DND-41 (cell line): ENCODE data around the gene ATP6V0B.

Experiments used
- ATAC-seq: fragments of 200-7000 bp; cut with Tn5 transposase; 3 replicates; pipeline ENCODE4 v1.9.1; 2021; ENCODE audit warnings: low read depth; ENCODE audit not compliant: insufficient read depth
- DNase-seq: peaks from one replicate; pipeline ENCODE4 v3.0.0-alpha.2; 2020
- H2AFZ ChIP-seq: 2 replicates; pipeline ENCODE4 v1.6.0; 2012; ENCODE audit warnings: low read depth, low read length
- H3K27ac ChIP-seq: 2 replicates; pipeline ENCODE4 v1.5.1; 2012; ENCODE audit warnings: low read length, inconsistent platforms
- H3K27me3 ChIP-seq: fragments of 200-600 bp; sonication (generic); 2 replicates; pipeline ENCODE4 v1.6.0; 2012; ENCODE audit warnings: low read length, mild to moderate bottlenecking, inconsistent platforms; ENCODE audit not compliant: insufficient read depth, poor library complexity
- H3K36me3 ChIP-seq: 2 replicates; pipeline ENCODE4 v1.5.1; 2012; ENCODE audit warnings: low read length, inconsistent platforms; ENCODE audit not compliant: insufficient read depth
- H3K4me1 ChIP-seq: 2 replicates; pipeline ENCODE4 v1.5.1; 2012; ENCODE audit warnings: mild to moderate bottlenecking, low read length; ENCODE audit not compliant: insufficient read depth
- H3K4me2 ChIP-seq: 2 replicates; pipeline ENCODE4 v1.6.0; 2012; ENCODE audit warnings: mild to moderate bottlenecking, moderate library complexity, low read length, inconsistent platforms; ENCODE audit not compliant: insufficient read depth
- H3K4me3 ChIP-seq, 2 experiments: fragments of 200-600 bp in 1 of 2; shearing (Covaris generic) in 1 of 2; 2 replicates each; pipeline ENCODE4 v1.5.1; 2012 to 2016; ENCODE audit warnings: inconsistent platforms in 2 of 2, low read length in 2 of 2, mild to moderate bottlenecking in 2 of 2, low read depth in 1 of 2, moderate library complexity in 1 of 2
- H3K79me2 ChIP-seq: 2 replicates; pipeline ENCODE4 v1.6.0; 2012; ENCODE audit warnings: low read length, inconsistent platforms; ENCODE audit not compliant: insufficient read depth
- H3K9ac ChIP-seq: 2 replicates; pipeline ENCODE4 v1.6.0; 2012; ENCODE audit warnings: low read depth, mild to moderate bottlenecking, inconsistent platforms, low read length, moderate library complexity
- H3K9me3 ChIP-seq: 2 replicates; pipeline ENCODE4 v1.5.1; 2012; ENCODE audit warnings: low read length, moderate library complexity, mild to moderate bottlenecking, inconsistent platforms; ENCODE audit not compliant: insufficient read depth, severe bottlenecking
- H4K20me1 ChIP-seq: 2 replicates; pipeline ENCODE4 v1.6.0; 2012; ENCODE audit warnings: low read length; ENCODE audit not compliant: insufficient read depth
- EZH2 ChIP-seq: IDR thresholded peaks from 3 replicates; pipeline ENCODE4 v1.6.1; 2012; ENCODE audit warnings: borderline replicate concordance, low read depth, mild to moderate bottlenecking, moderate library complexity, low read length, inconsistent platforms; ENCODE audit not compliant: severe bottlenecking
- TF ChIP-seq, protein P1 (sequence below): IDR thresholded peaks from 2 replicates; pipeline ENCODE4 v1.5.1; 2012; ENCODE audit warnings: borderline replicate concordance, low read length, moderate library complexity, mild to moderate bottlenecking; ENCODE audit not compliant: poor library complexity, severe bottlenecking; ENCODE audit errors: extremely low read depth

The ATP6V0B gene

DNA sequence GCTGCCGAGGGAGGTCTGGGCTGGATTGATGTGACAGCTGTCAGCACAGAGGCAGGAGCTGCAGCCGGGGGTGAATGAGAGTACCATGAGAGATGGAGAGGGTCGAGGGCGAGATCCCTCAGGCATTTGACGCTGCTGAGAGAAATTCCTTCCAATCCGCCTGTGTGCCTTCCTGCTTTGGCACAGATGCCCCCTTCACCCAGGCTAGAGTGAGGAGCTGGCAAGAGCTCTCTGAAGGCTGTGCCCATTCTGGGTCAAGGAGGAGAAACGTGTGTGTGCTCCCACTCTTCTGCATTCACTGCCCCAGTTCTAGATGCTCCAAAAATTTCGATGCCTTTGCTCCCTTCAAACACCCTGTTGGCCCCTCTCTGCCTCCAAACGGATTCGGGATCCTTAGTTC lies 36.4 kb upstream of the ATP6V0B start:
- no peaks in the 10 kb centered on the region for H3K27me3 ChIP-seq
- no peaks in the 10 kb centered on the region for H4K20me1 ChIP-seq
- DNase-seq (no peak), ATAC-seq (no peak)
- no peaks in the 10 kb centered on the region for H3K79me2 ChIP-seq
- H3K4me3 ChIP-seq = no peak overlapping the region
- H3K9ac ChIP-seq = no peak overlapping the region
- TF ChIP-seq EZH2 = no peak
- TF ChIP-seq, protein P1, sequence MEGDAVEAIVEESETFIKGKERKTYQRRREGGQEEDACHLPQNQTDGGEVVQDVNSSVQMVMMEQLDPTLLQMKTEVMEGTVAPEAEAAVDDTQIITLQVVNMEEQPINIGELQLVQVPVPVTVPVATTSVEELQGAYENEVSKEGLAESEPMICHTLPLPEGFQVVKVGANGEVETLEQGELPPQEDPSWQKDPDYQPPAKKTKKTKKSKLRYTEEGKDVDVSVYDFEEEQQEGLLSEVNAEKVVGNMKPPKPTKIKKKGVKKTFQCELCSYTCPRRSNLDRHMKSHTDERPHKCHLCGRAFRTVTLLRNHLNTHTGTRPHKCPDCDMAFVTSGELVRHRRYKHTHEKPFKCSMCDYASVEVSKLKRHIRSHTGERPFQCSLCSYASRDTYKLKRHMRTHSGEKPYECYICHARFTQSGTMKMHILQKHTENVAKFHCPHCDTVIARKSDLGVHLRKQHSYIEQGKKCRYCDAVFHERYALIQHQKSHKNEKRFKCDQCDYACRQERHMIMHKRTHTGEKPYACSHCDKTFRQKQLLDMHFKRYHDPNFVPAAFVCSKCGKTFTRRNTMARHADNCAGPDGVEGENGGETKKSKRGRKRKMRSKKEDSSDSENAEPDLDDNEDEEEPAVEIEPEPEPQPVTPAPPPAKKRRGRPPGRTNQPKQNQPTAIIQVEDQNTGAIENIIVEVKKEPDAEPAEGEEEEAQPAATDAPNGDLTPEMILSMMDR = no peak
- no peaks in the 10 kb centered on the region for H3K4me1 ChIP-seq
- H3K36me3 ChIP-seq = no peaks in the 10 kb centered on the region
- no peaks in the 10 kb centered on the region for H3K9me3 ChIP-seq
- no peak overlapping the region for H3K4me2 ChIP-seq
- no peak overlapping the region for H2AFZ ChIP-seq
- no peak overlapping the region for H3K27ac ChIP-seq

DNA sequence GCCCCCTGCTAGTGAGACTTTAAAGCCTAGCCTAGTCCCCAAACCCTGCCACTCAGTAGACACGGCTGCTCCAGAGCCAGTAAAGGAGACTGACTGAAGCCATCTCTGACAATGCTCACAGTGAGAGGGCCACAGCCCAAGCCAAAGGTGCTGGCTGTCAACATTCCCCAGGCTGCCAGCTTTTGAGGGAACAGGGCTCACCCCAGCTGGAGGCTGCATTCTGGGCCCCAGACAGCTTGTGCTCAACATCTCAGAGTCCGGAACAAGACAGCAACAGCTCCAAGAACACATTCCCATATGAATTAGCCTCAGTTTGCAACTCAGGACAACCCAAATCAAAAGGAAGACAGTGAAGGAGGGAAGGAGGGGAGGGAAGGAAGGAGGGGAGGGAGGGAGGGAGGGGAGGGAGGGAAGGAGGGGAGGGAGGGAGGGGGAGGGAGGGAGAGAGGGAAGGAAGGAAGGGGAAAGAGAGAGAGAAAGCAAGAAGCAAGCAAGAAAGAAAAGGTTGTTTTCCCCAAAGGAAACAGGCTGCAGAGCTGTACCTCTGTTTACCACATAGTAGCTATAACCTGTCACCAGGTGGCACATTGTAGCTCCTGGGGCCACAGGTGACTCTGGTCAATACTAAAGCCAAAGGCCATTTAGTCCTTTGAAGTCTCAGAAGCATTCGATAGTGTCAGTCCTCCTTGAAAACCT lies 35.7 kb upstream of the ATP6V0B start:
- Histone ChIP-seq H2AFZ (no peak overlapping the region), H3K4me3 (no peak overlapping the region), H3K27ac (no peak overlapping the region), H3K4me2 (no peak overlapping the region), H3K79me2 (no peaks in the 10 kb centered on the region), H3K4me1 (no peaks in the 10 kb centered on the region), H4K20me1 (no peaks in the 10 kb centered on the region), H3K27me3 (no peaks in the 10 kb centered on the region), H3K9me3 (no peaks in the 10 kb centered on the region), H3K36me3 (no peaks in the 10 kb centered on the region), H3K9ac (no peak overlapping the region)
- TF ChIP-seq, protein P1 = no peak
- TF ChIP-seq EZH2 = no peak
- ATAC-seq (no peak), DNase-seq (no peak)

DNA sequence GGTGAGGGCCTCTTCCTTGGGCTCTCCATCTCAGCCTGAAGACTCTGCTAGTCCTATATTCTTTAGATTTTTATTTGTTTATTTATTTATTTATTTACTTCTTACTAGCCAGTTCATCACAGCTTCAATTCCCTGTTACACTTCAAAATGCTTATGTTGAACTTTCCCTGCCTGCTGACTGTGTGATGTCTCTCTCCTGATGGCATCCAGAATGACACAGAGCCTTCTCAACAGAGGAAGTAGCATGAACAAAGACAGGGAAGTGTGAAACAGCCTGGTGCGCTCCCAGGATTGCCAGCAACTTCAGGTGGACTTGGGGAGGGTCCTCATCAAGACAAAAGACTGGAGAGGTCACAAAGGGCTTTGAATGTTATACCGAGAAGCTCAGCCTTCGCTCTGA lies 32.3 kb upstream of the ATP6V0B start:
- ATAC-seq (no peak), DNase-seq (no peak)
- peaks cover 26% of the 10 kb centered on the region for H3K79me2 ChIP-seq
- H3K4me3 ChIP-seq = no peak overlapping the region
- H3K27ac ChIP-seq = no peak overlapping the region
- H3K9me3 ChIP-seq = no peaks in the 10 kb centered on the region
- H3K9ac ChIP-seq = no peak overlapping the region
- no peaks in the 10 kb centered on the region; the same call in 1 of the 2 replicates for H3K36me3 ChIP-seq
- H3K4me1 ChIP-seq = peaks cover 23% of the 10 kb centered on the region
- TF ChIP-seq, protein P1 = no peak
- TF ChIP-seq EZH2 = no peak
- no peaks in the 10 kb centered on the region for H3K27me3 ChIP-seq
- no peak overlapping the region for H2AFZ ChIP-seq
- no peak overlapping the region for H3K4me2 ChIP-seq
- H4K20me1 ChIP-seq = no peaks in the 10 kb centered on the region

DNA sequence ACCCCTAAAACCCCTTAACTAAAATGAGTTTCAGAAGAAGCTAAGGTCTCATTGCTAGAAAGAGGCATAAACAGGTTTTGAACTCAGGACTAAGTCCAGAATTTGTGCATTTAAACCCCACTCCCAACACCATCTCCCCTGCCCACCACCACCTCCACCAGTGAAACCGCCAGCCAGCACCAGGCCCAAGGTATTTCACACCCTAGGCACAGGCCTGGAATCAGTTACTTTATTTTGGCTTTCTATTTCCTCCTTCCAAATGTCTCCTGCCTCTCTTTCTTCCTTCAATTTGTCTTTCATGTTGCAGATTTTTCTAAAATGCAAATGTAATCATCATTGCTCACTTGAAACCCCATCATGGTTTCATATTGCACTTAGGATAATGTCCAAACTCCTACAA lies 29.9 kb upstream of the ATP6V0B start:
- Histone ChIP-seq H3K27ac (no peak overlapping the region), H3K4me2 (peak overlapping the region; percentile 98; the same call in 1 of the 2 replicates), H3K4me1 (peaks cover 39% of the 10 kb centered on the region), H3K9me3 (no peaks in the 10 kb centered on the region), H3K4me3 (peak overlapping the region in 1 of 2 experiments; percentile 5; a peak in 1 of 4 replicates), H3K9ac (no peak overlapping the region), H3K27me3 (no peaks in the 10 kb centered on the region), H4K20me1 (peaks cover 16% of the 10 kb centered on the region), H2AFZ (no peak overlapping the region), H3K36me3 (peaks cover 10% of the 10 kb centered on the region), H3K79me2 (peaks cover 41% of the 10 kb centered on the region)
- no peak for DNase-seq
- TF ChIP-seq EZH2 = no peak
- TF ChIP-seq, protein P1 = no peak
- no peak for ATAC-seq
